ENCODE results near the gene SLFN5.
"Not testable (repeated sequence)": the region's sequence is repeated elsewhere in the genome, so short reads cannot be mapped to it uniquely, and the experiment has no call there.

SLFN5 gene

DNA sequence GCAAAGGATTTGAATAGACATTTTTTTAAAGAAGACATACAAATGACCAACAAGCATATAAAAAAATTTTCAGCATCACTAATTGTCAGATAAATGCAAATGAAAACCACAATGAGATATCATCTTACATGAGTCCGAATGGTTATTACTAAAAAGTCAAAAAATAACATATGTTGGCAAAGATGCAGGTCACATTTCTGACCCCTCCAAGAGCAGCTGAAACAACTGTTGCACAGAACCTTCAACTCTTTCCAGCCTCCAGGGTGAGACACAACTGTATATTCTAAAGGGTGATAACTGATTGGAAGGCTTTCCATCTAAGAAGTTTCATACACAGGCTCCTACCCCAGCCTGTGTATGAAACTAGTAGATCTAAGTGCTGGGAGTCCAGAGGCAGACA lies 51.9 kb downstream of the SLFN5 start:
- H3K4me3 ChIP-seq (ENCODE audit: low read depth, low read length): no peak overlapping the region
- TF ChIP-seq, protein P1, sequence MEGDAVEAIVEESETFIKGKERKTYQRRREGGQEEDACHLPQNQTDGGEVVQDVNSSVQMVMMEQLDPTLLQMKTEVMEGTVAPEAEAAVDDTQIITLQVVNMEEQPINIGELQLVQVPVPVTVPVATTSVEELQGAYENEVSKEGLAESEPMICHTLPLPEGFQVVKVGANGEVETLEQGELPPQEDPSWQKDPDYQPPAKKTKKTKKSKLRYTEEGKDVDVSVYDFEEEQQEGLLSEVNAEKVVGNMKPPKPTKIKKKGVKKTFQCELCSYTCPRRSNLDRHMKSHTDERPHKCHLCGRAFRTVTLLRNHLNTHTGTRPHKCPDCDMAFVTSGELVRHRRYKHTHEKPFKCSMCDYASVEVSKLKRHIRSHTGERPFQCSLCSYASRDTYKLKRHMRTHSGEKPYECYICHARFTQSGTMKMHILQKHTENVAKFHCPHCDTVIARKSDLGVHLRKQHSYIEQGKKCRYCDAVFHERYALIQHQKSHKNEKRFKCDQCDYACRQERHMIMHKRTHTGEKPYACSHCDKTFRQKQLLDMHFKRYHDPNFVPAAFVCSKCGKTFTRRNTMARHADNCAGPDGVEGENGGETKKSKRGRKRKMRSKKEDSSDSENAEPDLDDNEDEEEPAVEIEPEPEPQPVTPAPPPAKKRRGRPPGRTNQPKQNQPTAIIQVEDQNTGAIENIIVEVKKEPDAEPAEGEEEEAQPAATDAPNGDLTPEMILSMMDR (IDR thresholded peaks at IDR 0.05; ENCODE audit: borderline replicate concordance, insufficient read depth, low read depth, low read length): no peak

DNA sequence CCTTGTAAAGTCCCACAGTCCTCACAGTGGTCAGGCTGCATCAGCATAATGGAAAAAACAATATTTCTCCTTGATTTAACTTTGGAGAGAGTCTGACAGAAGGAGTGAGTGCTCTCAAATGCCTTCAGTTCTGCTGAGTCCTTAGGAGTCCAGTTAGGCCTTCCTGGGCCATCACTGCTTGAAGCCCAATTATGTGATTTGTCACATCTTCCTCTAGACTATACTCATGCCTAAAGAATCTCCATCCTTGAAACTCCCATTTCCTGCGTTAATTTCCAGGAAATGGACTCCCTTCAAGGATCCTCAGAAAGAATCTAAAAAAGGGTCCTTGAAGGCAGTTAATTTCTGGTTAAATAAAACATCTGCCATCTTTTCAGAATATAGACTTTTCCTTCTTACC lies 52.8 kb downstream of the SLFN5 start:
- TF ChIP-seq, protein P1 (IDR thresholded peaks at IDR 0.05; ENCODE audit: borderline replicate concordance, insufficient read depth, low read depth, low read length): no peak
- H3K4me3 ChIP-seq (ENCODE audit: low read depth, low read length): no peak overlapping the region

DNA sequence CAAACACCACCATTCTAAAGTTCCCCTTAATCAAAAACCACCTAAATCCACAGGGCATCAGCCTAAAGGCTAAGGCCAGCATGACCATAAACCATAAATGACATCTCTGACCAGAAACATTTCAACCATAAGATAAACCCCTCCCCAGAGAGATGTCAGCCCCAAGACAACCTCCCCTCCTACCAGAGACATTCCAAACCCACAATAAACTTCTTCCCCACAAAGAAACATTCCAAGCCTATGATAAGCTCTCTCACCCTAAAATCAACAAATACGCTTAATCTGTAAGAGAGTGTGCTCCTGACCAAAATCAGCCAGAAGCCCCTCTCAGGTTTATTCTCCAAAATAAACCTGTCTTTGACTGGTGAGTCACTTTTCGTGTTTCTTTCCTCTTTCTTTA lies 54.8 kb downstream of the SLFN5 start:
- TF ChIP-seq, protein P1 (IDR thresholded peaks at IDR 0.05; ENCODE audit: borderline replicate concordance, insufficient read depth, low read depth, low read length): no peak
- no peak overlapping the region for H3K4me3 ChIP-seq (ENCODE audit: low read depth, low read length)

DNA sequence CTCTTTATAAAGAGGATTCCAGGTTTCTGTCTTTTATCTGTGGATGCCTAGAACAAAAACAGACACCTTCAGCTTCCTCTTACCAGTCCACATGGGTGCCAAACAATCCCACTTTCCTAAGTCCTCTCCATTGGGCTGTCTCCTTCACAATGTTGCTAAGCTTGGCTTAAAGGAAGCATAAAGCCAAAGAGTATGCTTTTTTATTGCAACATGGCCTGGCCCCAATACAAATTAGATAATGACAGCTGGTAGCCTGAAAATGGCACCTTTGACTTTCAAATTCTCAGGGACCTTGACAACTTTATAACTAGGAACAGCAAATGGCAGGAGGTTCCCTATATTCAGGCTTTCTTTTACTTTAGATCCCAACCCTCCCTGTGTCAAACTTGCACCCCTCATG lies 55.8 kb downstream of the SLFN5 start:
- no peak overlapping the region for H3K4me3 ChIP-seq (ENCODE audit: low read depth, low read length)
- TF ChIP-seq, protein P1 (IDR thresholded peaks at IDR 0.05; ENCODE audit: borderline replicate concordance, insufficient read depth, low read depth, low read length): no peak

DNA sequence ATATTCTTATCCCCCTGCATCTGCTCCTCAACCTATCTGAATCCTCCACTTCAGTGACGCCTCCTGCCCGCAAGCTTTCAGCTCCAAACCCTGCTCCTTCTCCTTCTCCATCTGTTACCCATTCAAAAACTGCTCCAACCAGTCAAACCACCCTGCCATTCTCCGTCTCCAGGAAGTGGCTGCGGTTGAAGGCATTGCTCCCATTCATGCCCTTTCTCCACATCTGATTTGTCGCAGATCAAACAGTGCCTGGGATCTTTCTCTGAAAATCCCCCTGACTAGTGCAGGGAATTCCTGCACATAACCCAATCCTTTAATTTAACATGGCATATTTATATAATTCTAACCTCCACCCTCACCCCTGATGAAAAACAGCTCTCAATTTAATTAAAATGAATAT lies 56.3 kb downstream of the SLFN5 start:
- TF ChIP-seq, protein P1 (IDR thresholded peaks at IDR 0.05; ENCODE audit: borderline replicate concordance, insufficient read depth, low read depth, low read length): no peak

DNA sequence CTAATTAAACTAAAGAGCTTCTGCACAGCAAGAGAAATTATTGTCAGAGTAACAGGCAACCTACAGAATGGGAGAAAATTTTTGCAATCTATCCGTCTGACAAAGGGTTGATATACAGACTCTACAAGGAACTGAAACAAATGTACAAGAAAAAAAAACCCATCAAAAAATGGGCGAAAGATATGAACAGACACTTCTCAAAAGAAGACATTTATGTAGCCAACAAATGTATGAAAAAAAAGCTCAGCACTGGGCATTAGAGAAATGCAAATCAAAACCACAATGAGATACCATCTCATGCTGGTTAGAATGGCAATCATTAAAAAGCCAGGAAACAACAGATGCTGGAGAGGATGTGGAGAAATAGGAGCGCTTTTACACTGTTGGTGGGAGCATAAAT lies 66.5 kb downstream of the SLFN5 start:
- not testable (repeated sequence) for H3K4me3 ChIP-seq (ENCODE audit: low read depth, low read length)

More for the DNA sequence above, 56.3 kb downstream of the SLFN5 start:
- no peak overlapping the region for H3K4me3 ChIP-seq (ENCODE audit: low read depth, low read length)

DNA sequence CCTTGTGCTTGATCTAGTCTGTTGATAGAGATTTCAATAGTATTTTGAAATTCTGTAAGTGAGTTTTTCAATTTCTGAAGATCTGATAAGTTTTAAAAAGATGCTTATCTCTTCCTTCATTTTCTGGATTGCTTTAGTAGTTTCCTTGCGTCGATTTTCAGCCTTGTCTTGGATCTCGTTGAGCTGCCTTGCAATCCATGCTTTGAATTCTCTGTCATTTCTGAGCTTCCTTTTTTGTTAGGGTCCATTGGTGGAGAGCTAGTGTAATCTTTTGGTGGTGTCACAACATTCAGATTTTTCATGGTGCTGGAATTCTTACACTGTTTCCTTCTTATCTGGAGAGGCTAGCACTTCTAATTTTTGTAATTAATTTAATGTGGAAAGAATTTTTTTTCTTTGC lies 69.5 kb downstream of the SLFN5 start:
- H3K4me3 ChIP-seq (ENCODE audit: low read depth, low read length): no peak overlapping the region
- TF ChIP-seq, protein P1 (IDR thresholded peaks at IDR 0.05; ENCODE audit: borderline replicate concordance, insufficient read depth, low read depth, low read length): no peak
